Kidney epithelial cell (primary cell): Measurements from ENCODE around the gene AFF2. TPM values are rescaled to one million over a fixed set of nuclear protein-coding genes. Genes with fewer than 3 reads are reported as not detected.

Source experiments
- DNase-seq: peaks from one replicate; pipeline ENCODE4 v3.0.0-alpha.2; 2010; ENCODE audit warnings: low read depth
- H3K27me3 ChIP-seq: 2 replicates; pipeline ENCODE4 v1.6.0; 2011; ENCODE audit warnings: low read length; ENCODE audit not compliant: control insufficient read depth, insufficient read depth
- H3K36me3 ChIP-seq: 2 replicates; pipeline ENCODE4 v1.5.1; 2011; ENCODE audit warnings: low read length; ENCODE audit not compliant: control insufficient read depth, insufficient read depth
- H3K4me3 ChIP-seq: 2 replicates; pipeline ENCODE4 v1.5.1; 2011; ENCODE audit warnings: low read depth, mild to moderate bottlenecking, control low read depth, low read length
- CTCF ChIP-seq: IDR thresholded peaks from 2 replicates; pipeline ENCODE4 v1.5.1; 2011; ENCODE audit warnings: mild to moderate bottlenecking, moderate library complexity, low read length, control low read depth, inconsistent platforms; ENCODE audit not compliant: insufficient read depth, poor library complexity, severe bottlenecking
- total RNA-seq: library from RNA; depleted of rRNA; stranded (reverse); fragments of >200 nt; gene quantifications from 2 replicates; pipeline ENCODE4 v1.2.3, GENCODE V29; 2015

The AFF2 gene
- total RNA-seq, 1 donor from 2014 or later = 1.3 TPM

- H3K4me3 ChIP-seq = no peak overlapping the region
- no peaks in the 10 kb centered on the region for H3K36me3 ChIP-seq
- no peak for TF ChIP-seq CTCF
- H3K27me3 ChIP-seq = no peaks in the 10 kb centered on the region
- no peak for DNase-seq
Observed at GRCh38 chrX:148867596-148867995, 367.2 kb downstream of the AFF2 start.

- DNase-seq = peak; percentile 23
- Histone ChIP-seq H3K4me3 (no peak overlapping the region), H3K27me3 (no peaks in the 10 kb centered on the region), H3K36me3 (no peaks in the 10 kb centered on the region)
- no peak for TF ChIP-seq CTCF
Observed at GRCh38 chrX:148871422-148872160, 371.2 kb downstream of the AFF2 start.

GRCh38 chrX:148872161-148872535, 371.7 kb downstream of the AFF2 start:
- no peak for DNase-seq
- Histone ChIP-seq H3K27me3 (no peaks in the 10 kb centered on the region), H3K36me3 (no peaks in the 10 kb centered on the region), H3K4me3 (no peak overlapping the region)
- no peak for TF ChIP-seq CTCF

GRCh38 chrX:148872881-148873280, 372.5 kb downstream of the AFF2 start:
- no peak for TF ChIP-seq CTCF
- no peaks in the 10 kb centered on the region for H3K36me3 ChIP-seq
- no peaks in the 10 kb centered on the region for H3K27me3 ChIP-seq
- DNase-seq = no peak
- H3K4me3 ChIP-seq = no peak overlapping the region

- Histone ChIP-seq H3K27me3 (no peaks in the 10 kb centered on the region), H3K36me3 (no peaks in the 10 kb centered on the region), H3K4me3 (no peak overlapping the region)
- DNase-seq = no peak
- no peak for TF ChIP-seq CTCF
Observed at GRCh38 chrX:148874636-148875246, 374.3 kb downstream of the AFF2 start.

GRCh38 chrX:148878371-148878770, 378.0 kb downstream of the AFF2 start:
- Histone ChIP-seq H3K4me3 (no peak overlapping the region), H3K27me3 (no peaks in the 10 kb centered on the region), H3K36me3 (no peaks in the 10 kb centered on the region)
- no peak for TF ChIP-seq CTCF
- peak; percentile 19 for DNase-seq
